NCI-H345 treated with DMSO at 0.1 percent for 48 hours (cell line): ENCODE measurements around the gene GGTLC1.
A peak's percentile ranks its signal among the peaks of the same experiment; 100 is the strongest.

Experiments
- DNase-seq: peaks from one replicate; lab custom pipeline; 2025; ENCODE audit not compliant: unreplicated experiment; lab: John Stamatoyannopoulos, UW

Gene GGTLC1

DNA sequence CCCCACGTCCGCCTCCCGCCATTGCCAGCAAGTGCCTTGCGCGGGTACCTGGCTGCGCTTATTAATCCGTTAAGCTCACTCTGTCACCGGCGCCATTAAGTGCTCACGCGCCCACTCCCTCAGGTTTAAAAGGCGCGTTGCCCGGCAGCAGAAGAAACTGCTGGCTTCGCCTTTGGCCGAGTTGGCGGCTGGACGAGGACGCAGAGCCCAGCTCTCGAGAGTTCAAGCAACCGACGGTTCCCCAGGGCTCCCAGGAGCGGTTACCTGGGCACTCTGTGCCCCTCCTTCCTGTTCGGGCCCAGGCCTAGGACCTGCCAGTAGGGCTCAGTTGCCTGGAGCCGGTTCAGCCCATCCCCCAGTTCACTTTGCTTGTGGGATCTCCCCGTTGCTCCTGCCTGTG is at the start of gene GGTLC1:
TSS of gene GGTLC1 (minus strand) at position 219 of the 400 bp plus-strand sequence. CDS start 2,168 bp downstream, outside the sequence.
- no peak for DNase-seq

DNA sequence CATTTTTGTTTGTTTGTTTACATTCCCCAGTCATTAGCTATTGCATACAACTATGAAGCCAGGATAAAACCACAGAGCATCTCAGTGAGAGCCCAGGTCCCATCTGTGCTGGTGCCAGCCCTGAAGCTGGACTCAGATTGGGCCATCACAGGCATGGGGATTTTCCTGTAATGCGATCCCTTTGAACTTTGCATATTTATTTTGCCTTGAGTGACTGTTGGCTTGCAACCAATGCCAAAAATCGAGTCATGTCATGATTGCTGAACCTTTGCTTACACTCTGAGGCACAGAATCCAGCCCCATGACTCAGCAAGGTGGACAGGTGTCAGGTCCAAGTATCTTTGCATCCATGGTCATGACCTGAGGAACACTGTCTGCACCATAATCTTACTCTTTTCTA is 46.2 kb upstream of the GGTLC1 start:
- DNase-seq, result no peak

DNA sequence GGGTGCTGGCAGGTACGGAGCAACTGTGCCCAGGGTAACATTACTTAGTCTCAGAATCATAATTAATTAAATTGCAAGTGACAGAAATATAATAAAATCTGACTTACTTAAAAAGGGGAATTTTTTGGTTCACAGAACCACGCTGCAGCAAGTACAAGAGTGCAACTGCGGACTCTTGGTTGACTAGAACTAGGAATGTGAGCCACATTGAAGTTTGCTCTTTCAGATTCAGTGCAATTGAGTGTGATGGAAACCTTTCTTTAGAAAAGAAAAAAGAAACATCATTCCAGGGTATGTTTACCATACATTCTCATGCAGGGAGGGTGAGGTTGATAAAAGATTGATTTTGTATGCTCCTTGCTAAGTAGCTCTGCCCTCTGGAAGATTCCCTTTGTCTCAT is 45.0 kb upstream of the GGTLC1 start:
- no peak for DNase-seq

- no peak for DNase-seq
Observed at GRCh38 chr20:24033151-24033550, 44.6 kb upstream of the GGTLC1 start.

GRCh38 chr20:24032400-24032898 is 43.9 kb upstream of the GGTLC1 start:
- DNase-seq, result no peak

- no peak for DNase-seq
Observed at GRCh38 chr20:24027229-24027628, 38.6 kb upstream of the GGTLC1 start.

DNA sequence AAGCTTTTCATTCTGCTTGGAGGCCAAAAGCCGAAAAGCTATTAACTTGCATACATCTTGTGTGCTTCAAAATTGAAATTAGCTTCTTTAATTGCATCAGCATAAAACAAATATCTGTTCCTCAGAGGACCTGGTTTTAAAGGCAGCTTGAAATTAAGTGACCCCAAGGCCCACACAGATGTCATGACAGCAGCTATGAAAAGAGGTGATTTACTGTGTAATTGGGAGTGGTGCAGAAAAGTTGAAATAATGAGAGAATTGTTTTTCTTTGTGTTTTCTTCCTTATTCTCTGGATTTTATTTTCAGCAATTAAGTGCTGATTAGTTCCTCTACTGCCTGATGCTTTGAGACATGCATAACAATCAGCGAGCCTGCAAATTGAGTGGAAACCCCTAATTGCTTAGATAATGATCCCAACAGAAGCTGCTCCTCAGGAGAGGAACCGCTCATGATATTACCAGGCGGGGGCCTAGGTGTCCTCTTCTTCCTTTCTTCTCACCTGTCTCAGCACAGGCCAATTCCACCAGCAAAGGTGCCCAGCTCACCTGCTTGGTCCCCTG is 34.1 kb upstream of the GGTLC1 start:
- no peak for DNase-seq

- DNase-seq, result peak; percentile 65
Observed at GRCh38 chr20:24018796-24019195, 30.2 kb upstream of the GGTLC1 start.

DNA sequence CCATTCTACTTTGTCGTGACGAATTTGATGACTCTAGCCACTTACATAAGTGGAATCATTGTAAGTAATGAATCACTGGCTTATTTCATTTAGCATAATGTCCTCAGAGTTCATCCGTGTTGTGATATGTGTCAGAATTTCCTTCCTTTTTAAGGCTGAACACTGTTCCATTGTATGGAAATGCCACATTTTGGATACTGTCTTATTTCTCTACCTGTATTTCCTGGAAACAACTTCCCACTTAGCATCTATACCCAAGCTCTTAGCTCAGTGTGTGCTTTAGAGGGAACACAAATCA is 28.8 kb upstream of the GGTLC1 start:
- no peak for DNase-seq

- DNase-seq, result no peak
Observed at GRCh38 chr20:24016607-24017457, 28.3 kb upstream of the GGTLC1 start.

DNA sequence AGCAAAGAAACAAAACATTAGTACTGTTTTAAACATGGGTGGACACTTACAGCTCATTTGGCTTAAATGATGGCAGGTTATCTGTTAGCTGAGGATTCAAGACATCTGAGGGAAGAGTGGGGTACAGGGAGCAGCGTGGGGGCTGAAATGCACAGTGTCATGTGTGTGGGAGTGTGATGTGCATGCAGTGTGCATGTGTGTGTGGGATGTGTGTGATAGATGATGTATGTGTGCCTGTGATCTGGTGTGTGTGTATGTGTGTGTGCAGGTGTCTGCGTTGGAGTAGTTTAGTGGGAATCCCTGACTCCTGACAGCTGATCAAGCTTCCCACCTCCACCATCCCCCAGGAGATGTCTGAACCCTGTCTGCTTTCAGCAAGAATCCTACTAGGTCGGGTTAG is 25.4 kb upstream of the GGTLC1 start:
- no peak for DNase-seq

- DNase-seq, result no peak
Observed at GRCh38 chr20:24011282-24011681, 22.7 kb upstream of the GGTLC1 start.

- DNase-seq, result no peak
Observed at GRCh38 chr20:24007758-24008157, 19.2 kb upstream of the GGTLC1 start.

- DNase-seq, result no peak
Observed at GRCh38 chr20:24007073-24007595, 18.6 kb upstream of the GGTLC1 start.

GRCh38 chr20:24006626-24007025 is 18.0 kb upstream of the GGTLC1 start:
- no peak for DNase-seq

DNA sequence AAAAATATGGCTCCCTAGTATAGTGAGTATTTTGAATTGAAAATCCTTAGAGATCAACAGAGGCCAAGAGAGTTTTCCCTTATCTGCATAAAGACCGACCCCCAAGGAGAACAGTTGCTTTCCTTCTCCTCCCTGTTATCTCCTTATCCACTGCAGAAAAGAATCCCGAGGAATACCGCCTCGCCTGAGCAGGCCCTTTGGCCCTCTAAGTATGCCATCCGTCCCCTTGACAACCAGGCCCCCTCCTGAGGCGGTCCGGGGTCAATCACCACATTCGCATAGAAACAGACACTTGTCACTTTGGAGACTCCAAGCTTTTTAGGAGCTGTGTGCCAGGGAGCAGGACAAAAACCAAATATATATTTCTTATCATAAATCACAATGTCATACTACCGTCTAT is 15.9 kb upstream of the GGTLC1 start:
- no peak for DNase-seq

- DNase-seq, result no peak
Observed at GRCh38 chr20:24002896-24003295, 14.3 kb upstream of the GGTLC1 start.

GRCh38 chr20:24001712-24002405 is 13.3 kb upstream of the GGTLC1 start:
- DNase-seq, result no peak

DNA sequence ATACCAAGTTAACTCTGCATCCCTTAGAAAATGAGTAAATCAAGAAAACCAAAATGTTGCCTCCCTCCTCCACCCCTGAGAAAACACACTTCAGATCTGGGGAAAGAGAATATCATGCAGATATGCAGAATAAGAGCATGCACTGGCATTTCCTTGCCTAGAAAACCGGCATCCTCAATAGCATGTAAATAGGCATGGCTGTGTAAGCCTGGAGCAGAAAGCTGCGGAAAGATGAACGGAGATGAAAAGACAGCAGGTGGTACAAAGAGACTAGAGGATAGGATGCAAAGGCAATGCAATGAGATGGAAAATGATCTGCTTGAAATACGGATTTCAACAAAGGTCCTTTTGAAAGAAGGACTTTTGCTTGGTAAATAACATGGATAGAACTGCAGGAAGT is 10.3 kb upstream of the GGTLC1 start:
- DNase-seq, result no peak

DNA sequence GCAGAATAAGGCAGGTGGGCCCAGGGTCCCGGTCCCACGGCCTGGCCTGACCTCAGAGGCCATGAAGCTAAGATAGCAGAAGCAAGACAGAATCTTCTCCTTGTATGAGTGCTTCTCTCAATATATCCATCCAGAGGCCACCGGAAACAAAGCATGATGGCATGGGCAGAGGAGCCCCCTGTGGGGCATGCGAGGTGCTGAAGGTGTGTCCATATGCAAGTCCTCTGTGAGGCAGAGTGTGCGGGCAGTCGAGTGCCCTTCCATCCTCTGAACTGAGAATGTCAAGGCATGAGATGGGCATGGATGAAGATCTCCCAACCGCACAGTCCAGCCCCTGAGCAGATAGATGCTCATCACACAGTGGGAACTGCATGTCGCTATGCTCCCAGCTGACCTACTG is 9.8 kb upstream of the GGTLC1 start:
- no peak for DNase-seq

DNA sequence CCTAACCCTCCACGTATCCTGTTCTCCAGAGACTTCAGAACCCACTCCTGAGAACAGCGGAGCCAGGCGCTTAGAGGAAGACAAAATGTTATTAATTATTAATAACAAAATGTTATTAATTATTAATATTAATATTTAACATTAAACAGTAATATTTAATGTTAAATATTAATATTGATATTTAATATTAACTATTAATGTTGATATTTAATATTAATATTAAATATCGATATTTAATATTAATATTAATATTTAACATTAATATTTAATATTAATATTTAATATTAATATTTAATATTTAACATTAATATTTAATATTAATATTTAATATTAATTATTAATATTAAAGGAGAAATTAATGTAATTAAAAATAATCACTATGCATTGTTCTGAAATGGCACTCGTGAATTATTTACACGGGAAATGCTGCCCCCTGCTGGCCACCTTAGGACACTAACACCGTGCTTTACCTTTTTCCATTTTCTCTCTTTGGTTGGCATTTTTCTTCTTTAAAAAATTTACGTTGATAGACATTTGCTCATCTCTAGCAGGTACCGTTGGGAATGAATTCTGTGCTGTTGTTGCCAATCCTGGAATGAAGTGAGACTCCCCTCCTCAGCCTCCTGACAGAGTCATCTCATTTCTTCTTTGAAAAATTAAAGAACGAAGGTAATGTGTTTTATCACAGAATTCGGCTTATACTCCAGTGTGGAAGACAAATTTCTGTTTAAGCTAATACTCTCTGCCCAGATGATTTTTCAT is 7.5 kb upstream of the GGTLC1 start:
- peak; percentile 35 for DNase-seq
